G401.6 (cell line): ENCODE results near the gene MEOX1.
"Not testable (repeated sequence)": the region's sequence is repeated elsewhere in the genome, so short reads cannot be mapped to it uniquely, and the experiment has no call there.

Source experiments
- FAIRE-seq: peaks from 2 replicates; lab custom pipeline; 2012; peaks lifted over from hg19 to GRCh38; lab: Jason Lieb, UNC

The MEOX1 gene

DNA sequence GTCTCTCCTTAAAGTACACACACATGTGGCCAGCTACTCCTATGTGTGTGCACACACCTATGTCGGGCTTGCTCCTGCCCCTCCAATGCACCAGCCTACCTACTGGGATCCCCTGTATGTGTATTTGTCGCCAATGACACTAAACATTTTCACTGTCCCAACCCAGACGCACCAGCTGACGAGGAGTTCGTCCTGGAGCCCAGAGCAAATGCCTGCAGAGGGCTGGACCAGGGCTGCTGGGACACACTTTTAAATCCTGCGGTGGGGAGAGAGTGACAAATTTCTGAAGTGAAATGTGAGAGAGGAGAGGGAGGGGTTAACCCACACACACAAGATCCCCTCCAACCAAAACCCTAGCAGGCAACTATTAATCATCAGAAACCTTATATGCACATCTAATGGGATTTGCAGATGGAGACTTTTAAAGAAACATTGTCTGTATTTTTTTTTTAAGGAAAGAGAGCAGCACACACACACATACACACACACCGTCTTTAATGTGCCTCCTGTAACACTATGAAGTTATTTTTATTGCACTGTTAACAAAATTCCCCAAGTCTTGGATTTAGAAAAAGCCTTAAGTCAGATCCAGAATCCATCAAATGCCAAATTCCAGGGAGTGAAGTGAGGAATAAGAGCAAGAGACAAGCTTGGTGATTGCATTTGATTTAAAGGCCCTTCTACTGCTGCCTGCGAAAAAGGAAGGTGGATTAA is at the start of gene MEOX1:
MEOX1 (minus strand) TSS at position 224 of the 714 bp plus-strand sequence. CDS start 388 bp downstream, outside the sequence.
- peak; percentile 100 for FAIRE-seq

DNA sequence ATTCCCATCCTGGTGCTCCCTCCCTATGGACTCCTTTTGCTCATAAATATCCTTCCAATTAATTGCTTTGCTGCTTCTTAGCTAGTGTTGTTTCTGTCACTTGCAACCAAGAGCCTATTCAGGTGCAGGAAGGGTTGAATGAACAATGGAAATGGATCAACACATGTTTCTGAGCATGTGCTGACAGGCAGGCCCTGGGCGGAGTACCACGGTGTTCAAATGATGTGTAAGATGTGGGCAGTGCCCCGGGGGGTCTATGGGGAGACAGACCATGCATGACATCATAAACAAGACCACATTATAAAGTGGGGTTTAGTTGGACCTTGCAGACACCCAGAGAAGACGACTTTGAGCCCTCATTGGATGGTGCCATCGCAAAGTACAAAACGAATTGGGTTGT is 48.4 kb upstream of the MEOX1 start:
- FAIRE-seq, result no peak

DNA sequence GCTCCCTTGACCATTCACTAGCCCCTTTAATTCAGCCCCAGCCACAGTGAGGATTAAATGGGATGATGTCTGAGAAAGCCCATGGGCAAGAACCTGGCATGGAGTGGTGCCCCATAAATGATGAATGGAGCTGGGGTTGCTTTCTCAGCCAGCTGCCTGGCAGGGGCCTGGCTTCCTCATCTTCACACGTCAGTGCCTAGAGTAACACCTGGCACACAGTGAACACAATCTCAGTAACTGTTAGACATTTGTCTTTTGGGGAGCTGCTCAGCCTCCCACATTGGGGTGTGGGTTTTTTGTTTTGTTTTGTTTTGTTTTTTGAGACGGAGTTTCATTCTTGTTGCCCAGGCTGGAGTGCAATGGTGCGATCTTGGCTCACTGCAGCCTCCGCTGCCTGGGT is 47.5 kb upstream of the MEOX1 start:
- FAIRE-seq, result no peak

DNA sequence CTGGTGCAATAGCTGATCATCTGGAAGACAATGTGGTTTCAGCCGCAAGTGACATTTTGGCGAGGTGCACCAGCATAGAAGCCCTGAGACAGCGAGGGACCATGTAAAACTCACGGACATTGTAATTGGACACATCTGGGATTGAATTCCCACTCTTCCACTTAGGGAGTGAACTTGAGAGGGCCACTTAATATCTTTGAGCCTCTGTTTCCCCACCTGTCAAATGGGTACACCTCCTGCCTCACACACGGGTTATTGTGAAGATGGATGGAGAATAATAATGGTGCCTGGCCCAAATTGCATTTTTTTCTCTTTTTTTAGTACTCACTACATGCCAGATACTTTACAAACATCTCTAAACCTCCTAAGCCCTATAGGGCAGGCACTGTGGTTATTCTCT is 45.5 kb upstream of the MEOX1 start:
- no peak for FAIRE-seq

DNA sequence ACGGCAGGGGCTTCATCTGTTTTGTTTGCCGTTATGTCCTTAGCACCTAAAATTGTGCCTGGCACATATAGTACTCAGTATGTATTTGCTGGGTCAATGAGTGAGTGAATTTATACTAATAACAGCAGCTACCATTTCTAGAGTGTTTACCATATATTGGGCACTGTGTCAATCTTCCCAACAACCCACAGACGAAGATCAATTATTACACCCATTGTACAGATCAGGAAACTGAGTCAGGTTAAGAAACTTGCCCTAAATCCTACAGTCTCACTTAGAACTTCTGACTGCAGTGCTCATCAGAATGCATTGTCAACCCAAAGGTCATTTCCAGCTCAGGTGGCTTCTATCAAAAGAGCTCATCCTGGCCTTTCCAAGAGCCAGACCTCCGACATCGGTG is 44.5 kb upstream of the MEOX1 start:
- no peak for FAIRE-seq

DNA sequence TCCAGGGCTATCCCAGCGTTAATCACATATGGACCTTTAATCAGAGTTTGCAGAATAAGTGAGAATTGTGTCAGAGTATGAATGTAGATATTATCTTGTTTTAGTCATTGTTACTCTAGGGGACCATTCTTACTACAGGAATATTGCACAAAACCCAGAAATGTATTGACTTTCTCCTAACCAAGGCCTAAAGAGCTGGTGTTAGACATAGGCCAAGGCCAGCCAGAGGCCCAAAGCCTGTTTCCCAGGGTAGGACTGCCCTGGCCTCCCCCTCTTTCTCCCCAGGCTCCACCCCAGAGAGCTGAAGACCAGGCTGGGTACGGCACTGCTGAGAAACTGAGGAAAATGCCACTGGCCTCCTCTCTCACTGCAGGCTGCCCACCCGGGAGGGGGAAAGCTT is 41.9 kb upstream of the MEOX1 start:
- no peak for FAIRE-seq

DNA sequence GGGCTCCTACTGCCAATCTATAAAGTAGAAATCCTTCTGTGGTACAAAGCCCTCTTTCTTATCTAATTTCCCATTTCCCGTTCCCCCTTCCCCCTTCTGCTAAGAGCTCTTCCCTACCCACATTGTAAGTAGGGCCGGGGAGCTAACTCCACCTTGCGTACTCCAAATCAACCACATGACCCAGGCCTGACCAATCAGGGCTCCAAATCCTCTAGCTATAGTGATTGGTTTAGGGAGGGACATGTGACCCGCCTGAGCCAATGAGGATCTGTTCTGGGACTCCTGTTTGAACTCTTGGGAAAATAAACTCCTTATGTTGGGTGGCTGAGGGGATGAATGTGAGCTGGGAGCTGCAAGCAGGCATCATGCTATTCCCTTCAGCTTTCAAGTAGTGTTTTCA is 40.9 kb upstream of the MEOX1 start:
- peak; percentile 49 for FAIRE-seq

DNA sequence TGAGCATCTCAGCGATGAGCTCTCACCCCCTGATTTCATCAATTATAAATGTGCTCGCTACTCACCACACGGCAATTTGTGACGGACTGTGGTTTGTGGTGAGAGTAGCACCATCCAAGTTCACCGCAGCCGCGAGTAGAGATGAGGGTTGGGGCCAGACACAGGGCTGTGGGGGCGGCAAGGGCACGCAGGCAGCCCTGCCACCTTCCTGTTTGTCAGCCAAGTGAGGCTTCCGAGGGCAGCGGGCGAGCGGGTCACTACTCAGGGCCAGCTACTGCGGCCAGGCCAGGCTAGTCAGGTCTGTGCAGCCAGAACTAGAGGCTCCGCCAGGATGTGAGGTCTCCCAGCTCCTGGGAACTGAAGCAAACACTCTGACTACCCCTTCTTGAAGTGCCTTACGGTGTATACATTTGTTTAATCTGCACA is 39.6 kb upstream of the MEOX1 start:
- FAIRE-seq, result no peak

DNA sequence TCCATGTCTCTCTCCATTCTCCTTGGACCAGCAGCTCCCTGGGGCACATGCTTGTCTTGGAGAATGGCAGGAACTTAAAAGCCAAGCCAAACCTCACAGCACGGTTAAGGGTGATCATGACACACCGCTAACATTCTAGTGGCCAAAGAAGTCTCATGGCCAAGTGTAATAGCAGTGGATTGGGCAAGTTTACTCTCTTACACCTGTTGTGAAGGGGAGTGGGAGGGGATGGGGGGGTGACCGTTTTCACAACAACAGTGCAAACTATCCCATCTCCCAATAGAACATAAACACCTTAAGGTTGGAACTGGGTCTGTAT is 37.7 kb upstream of the MEOX1 start:
- no peak for FAIRE-seq

DNA sequence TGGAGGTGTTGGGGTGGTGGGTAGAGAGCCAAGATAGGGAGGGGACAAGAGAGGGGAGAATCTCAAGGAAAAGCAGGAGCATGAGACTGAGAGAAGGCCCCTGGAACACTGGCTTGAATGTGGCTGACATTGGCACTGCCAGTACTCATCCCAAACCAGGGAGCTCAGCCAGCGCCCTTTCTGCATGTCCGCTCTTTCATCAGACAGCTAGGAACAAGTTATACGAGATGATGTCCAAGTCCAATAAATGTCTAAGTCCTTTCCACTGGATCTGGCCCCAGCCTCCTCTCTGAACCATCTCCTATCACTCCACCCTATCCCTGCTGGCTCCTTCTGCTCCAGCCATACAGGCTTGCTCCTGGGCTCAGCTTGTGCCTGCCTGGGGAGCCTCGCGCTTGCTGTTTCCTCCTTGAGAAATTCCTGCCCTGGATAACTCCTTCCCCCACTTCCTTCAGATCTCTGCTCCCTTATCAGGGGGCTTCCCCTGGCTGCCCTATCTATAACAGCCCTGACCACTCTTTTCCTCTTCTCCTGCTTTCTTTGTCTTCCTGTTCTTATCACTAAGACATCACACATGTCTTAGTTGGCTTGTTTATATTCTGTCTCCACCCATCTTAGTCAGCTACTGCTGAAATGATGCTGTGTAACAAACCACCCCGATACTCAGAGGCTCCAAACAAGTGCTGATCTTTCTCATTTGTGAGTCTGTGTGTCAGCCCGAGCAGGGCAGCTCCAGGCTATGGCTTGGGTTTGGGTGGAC is 37.1 kb upstream of the MEOX1 start:
- no peak for FAIRE-seq

DNA sequence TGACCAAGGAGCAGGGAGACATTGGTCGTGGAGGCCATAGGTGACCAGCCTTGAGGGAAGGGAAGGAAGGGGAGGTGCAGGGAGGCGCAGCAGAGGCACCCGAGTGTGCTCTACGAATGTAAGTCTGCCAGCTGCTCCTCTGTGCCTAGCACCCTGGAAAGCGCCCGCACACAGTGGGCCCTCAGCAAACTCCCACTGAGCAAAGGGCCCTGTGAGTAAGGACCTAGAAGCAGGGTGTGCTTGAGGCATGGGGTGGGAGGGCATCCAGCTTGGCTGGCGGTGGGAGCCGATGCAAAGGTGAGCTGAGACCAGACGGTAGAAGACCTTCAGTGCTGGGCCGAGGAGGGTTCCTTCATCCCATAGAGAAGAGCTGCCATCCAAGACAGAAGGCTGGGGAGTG is 36.2 kb upstream of the MEOX1 start:
- FAIRE-seq, result no peak

DNA sequence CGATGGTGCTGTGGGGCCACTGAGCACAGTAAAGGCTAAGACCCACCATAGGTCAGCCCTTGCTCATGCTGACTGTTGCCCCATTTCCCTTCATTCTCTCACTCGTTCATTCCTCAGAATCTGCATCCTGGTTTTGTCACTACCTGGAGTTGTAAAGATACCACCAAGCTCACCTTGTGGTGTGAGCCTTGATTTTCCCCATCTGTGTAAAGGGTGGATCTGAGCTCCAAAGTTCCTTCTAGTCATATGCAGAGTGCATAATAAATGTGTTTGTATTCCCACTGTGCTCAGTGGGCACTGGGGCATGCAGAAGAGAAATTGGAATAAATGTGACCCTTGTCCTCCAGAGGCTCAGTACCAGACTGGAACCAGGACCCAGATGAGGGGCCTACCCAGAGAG is 35.2 kb upstream of the MEOX1 start:
- no peak for FAIRE-seq

DNA sequence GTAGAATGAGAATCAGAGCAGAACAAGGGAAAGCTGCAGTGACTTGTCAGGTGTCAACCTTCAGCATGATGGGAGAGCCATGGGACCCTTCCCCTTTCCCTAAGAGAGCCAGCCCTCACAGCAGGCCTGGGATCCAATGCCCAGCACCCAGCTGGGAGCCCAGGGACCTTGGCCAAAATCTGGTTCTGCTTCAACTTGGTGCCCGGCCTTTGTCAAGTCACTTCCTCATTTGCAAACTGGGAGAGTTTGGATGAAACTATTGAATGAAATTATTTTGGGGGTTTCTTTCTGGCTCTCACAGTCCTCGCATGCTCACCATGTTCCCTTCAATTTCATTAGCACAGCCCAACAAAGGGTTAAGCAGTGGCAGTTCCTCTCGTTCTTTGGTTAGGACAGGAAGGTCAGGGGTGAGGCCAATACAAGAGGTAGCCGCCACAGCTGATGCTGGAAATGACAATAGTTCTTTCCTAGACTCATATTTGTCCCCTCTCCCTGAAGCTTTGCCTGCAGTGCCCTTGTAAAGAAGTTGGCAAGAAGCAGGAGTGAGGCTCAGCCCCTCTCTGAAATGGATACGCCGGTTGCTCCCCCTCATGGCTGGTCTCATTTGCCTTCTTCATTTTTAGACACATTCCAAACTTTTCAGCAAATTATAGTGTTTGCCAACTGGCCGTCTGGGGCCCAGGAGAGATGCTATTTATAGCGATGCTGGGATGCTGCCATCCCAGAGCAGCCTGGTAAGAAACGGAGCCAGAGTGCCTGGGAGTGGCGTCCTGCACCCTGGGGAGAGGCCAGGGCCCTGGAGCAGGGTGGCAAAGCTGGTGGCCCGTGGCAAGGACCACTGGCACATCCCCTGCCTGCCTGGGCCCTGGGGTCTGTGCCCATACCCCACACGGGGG is 34.5 kb upstream of the MEOX1 start:
- FAIRE-seq, result no peak

DNA sequence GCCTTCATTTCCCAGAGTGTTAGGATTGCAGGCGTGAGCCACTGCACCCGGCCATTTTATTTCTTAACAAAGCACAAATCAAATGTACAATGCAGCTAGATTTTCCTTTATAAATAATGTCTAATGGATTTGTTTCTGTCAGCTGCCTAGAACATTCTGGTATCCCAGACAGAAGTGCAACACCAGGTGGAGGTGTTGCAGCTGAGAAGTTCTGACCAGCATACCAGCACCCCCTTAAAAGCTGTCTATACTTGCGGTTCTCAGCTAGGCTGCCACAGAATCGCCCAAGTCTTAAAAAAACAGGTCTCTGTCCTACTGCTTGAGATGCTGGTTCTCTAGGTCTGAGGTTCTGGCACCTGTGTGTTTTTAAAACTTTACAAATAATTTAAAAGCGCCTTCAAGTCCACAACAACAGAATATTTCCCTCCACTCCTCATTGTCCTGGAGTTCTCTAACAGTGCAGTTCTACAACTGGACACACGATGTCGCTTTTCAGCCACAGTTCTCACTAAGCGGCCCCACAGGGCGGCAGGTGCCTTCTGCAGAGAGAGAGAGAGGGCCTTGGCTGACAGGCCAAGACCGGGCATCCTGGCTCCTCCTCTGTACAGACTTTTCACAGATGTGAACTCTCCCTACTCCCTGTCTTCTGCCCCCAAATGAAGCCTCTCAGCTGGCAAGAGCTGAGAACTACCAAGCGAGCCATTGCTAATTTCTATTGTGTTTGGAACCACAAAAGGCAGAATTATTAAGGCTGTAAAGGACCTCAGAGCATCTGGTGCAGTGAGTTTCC is 32.6 kb upstream of the MEOX1 start:
- peak; percentile 96 for FAIRE-seq

DNA sequence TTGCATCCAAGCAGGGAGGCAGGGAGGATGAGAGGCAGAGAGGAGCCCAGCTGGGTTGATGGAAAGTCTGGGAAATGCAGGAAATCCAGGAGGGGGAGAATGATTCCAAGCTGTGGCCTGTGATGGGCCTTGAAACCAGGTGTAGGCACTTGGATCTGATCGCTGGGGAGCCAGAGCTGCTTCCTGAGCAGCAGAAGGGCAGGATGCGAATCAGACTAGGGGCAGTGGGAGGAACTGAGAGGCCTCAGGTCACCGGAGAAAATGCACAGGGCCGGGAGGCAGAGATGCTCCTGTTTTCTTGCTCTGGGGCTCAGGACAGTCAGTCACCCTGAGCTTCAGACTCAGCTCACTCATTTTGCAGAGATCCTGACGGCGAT is 29.6 kb upstream of the MEOX1 start:
- FAIRE-seq, result no peak

DNA sequence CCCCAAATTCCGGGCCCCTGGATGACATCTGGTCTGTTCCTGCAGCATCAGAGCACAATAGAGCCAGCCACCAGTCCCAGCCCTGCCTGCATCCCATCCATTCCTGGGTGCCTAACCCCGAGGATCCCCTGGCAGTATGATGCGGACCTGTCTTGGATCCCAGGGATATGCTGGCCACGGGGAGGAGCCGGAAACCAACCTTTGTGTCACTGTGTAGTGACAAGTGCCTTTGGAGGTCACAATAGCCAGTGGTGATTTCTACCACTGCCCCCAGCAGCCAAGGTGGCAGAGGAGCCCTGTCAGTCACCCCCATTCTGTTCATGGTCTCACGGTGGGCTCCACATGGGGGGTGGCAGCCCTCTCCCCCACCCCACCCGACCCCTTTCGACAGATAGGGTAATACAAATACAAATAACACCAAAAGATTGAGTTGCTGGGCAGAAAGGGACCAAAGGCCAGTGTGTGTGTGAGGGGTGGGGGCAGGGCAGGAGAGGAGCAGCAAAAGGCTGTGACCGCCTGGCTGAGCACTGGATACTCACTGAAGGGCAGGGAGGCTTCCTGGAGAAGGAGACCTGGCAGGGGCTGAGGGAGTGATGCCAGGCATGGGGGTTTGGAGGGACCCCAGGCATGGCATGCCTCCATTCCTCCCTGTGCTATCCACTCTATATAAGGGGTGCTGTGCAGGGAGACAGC is 29.0 kb upstream of the MEOX1 start:
- no peak for FAIRE-seq

DNA sequence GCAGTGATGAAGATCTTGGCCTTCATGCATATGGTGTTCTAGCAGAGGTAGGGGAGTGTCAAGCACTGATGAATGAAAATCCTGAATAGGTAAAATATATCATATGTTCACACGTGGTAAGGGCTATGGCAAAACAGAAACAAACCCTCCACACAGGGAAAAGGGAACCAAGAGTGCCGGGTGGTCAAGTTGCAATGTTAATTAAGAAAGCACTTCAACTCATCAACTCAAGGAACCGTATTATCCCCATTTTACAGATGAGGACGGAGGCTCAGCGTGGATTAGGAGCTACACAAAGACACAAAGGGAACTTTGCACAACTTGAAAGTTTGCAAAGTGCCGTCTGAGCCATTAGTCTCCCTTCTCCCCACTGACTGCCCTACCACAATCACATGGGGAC is 28.1 kb upstream of the MEOX1 start:
- no peak for FAIRE-seq

DNA sequence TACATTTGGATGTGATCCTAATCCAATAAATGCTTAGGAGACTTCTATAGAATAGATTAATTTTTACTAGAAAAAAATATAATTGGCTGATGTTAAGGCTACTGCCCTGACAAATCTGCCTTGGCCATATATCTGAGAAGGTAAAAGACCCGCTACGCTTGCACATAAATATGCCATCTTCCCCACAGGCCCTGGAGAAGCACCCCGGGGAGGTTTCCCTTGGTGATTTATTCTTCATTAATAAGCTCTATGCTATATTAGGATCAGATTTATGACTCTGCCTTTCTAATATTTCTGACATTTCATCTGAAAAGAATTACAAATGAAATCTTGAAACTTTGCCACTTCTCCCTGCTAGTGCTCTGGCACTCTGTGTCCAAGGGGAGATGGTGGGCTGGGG is 27.4 kb upstream of the MEOX1 start:
- FAIRE-seq, result no peak

DNA sequence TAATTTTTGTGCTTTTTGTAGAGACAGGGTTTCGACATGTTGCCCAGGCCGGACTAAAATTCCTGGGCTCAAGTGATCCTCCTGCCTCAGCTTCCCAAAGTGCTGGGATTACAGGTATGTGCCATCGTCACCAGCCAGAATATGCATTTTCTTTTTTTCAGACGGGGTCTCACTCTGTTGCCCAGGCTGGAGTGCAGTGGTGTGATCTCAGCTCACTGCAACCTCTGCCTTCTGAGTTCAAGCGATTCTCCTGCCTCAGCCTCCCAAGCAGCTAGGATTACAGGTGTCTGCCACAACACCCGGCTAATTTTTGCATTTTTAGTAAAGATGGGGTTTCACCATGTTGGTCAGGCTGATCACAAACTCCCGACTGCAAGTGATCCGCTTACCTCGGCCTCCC is 25.2 kb upstream of the MEOX1 start:
- not testable (repeated sequence) for FAIRE-seq

DNA sequence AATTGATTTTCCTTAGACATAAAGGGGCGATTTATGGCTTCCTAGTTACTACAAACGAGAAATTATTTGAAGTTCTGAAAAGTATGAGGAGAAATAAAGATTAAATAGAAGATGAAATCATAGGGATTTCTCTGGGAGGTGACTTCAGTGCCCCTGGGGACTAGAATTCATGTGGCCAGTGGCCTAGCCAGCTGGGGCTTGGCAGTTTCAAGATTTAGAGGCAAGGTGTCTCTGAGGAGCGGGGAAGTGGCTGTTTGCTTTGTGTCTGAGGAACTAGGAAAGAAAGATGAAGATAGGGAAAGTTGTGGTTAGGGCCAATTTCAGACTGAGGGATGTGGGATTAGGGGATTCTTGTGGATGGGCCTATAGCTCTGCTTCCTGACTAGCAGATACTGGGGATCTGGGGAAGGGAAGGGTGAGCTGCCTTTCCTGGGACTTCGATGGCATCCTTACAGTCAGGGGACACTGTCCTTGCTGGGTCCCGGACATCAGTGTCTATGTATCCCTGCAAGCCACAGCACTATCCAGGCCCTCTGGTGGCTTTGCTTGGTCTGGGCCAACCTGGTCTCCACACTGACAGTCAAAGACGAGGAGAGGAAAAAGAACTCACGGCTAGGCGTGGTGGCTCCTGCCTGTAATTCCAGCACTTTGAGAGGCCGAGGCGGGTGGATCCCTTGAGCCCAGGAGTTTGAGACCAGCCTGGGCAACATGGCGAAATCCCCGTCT is 22.4 kb upstream of the MEOX1 start:
- FAIRE-seq, result no peak

DNA sequence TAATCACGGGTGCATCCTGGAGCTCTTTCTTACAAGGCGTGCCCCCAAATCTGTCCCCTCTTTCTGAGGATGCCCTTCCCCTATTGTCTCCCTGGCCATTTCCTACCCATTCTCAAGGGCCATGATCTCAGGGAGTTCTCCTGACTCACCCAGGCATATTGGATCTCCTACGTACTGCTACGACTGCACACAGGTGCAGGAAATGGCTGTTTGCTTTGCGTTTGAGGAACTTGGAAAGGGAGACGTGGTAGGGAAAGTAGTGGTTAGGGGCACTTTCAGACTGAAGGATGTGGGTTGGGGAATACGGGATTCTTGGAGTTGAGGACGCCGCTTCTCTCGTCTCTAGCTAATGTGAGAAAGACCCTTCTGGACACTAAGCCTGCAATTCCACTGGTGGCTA is 18.7 kb upstream of the MEOX1 start:
- no peak for FAIRE-seq
